ENCODE results near the gene SCN1B.

Gene SCN1B

GRCh38 chr19:35029737-35030256 lies 473 bp upstream of the SCN1B start:
- no peaks in the 10 kb centered on the region for H3K79me1 ChIP-seq (replicated peaks; ENCODE audit: low read length, poor library complexity, severe bottlenecking)
- WGBS, result 31% methylated on average over 11 of the region's 11 CpGs
- H3K4me3 ChIP-seq (ENCODE audit: insufficient read depth in 1 of 2, low read depth in 1 of 2, low read length in 2 of 2), result peak overlapping the region; percentile 60 to 62
- no peak overlapping the region for H4K91ac ChIP-seq (ENCODE audit: low read length)
- H2AK5ac ChIP-seq (ENCODE audit: low read length, severe bottlenecking), result no peak overlapping the region
- DNase-seq, result peak; percentile 7
- peaks cover 23% of the 10 kb centered on the region for H3K4me1 ChIP-seq (ENCODE audit: control insufficient read depth, insufficient read depth, low read depth, low read length)
- H3K14ac ChIP-seq (ENCODE audit: low read length in 2 of 2), result no peak overlapping the region
- H3K9ac ChIP-seq (ENCODE audit: low read length), result peak overlapping the region; percentile 58
- H3K4me2 ChIP-seq (ENCODE audit: low read length, poor library complexity, severe bottlenecking), result peak overlapping the region; percentile 86
- no peaks in the 10 kb centered on the region for H3K9me3 ChIP-seq (ENCODE audit: control insufficient read depth, low read length)
- H2BK5ac ChIP-seq (ENCODE audit: low read depth, low read length, poor library complexity, severe bottlenecking), result no peak overlapping the region
- H3K18ac ChIP-seq (ENCODE audit: low read depth in 1 of 2, low read length in 2 of 2), result no peak overlapping the region
- H2BK12ac ChIP-seq (ENCODE audit: low read length in 2 of 2), result no peak overlapping the region
- no peak overlapping the region for H2AFZ ChIP-seq (ENCODE audit: low read depth, low read length)
- H3K23ac ChIP-seq (ENCODE audit: low read length in 2 of 2), result no peak overlapping the region
- peaks cover 41 to 45% of the 10 kb centered on the region in 2 experiments for H3K36me3 ChIP-seq (ENCODE audit: control insufficient read depth in 1 of 2, insufficient read depth in 2 of 2, low read depth in 1 of 2, low read length in 2 of 2)
- no peak overlapping the region for H3K27ac ChIP-seq (ENCODE audit: low read length, poor library complexity, severe bottlenecking)
- no peak overlapping the region for H3K4ac ChIP-seq (ENCODE audit: low read depth in 1 of 2, low read length in 2 of 2)
- no peak overlapping the region for H2BK120ac ChIP-seq (ENCODE audit: low read depth, low read length)
- H2BK15ac ChIP-seq (ENCODE audit: low read depth, poor library complexity, severe bottlenecking), result no peak overlapping the region
- H4K8ac ChIP-seq (ENCODE audit: low read length), result no peak overlapping the region
- peaks cover 16 to 18% of the 10 kb centered on the region in 2 experiments for H3K27me3 ChIP-seq (ENCODE audit: control insufficient read depth in 1 of 2, insufficient read depth in 1 of 2, low read length in 2 of 2)

GRCh38 chr19:35031072-35031881 lies 1.0 kb downstream of the SCN1B start:
- Histone ChIP-seq H3K14ac (ENCODE audit: low read length in 2 of 2) (no peak overlapping the region), H3K27ac (ENCODE audit: low read length, poor library complexity, severe bottlenecking) (no peak overlapping the region), H4K8ac (ENCODE audit: low read length) (no peak overlapping the region), H2AFZ (ENCODE audit: low read depth, low read length) (no peak overlapping the region), H3K4me1 (ENCODE audit: control insufficient read depth, insufficient read depth, low read depth, low read length) (peaks cover 23% of the 10 kb centered on the region), H3K79me1 (replicated peaks; ENCODE audit: low read length, poor library complexity, severe bottlenecking) (no peaks in the 10 kb centered on the region), H2BK5ac (ENCODE audit: low read depth, low read length, poor library complexity, severe bottlenecking) (no peak overlapping the region), H3K9ac (ENCODE audit: low read length) (peak overlapping the region; percentile 65), H3K23ac (ENCODE audit: low read length in 2 of 2) (peak overlapping the region in 1 of 2 experiments; percentile 95), H3K27me3 (ENCODE audit: control insufficient read depth in 1 of 2, insufficient read depth in 1 of 2, low read length in 2 of 2) (peaks cover 16 to 18% of the 10 kb centered on the region in 2 experiments), H3K4me2 (ENCODE audit: low read length, poor library complexity, severe bottlenecking) (peak overlapping the region; percentile 98), H2BK12ac (ENCODE audit: low read length in 2 of 2) (peak overlapping the region in 1 of 2 experiments; percentile 11), H3K4me3 (ENCODE audit: insufficient read depth in 1 of 2, low read depth in 1 of 2, low read length in 2 of 2) (peak overlapping the region; percentile 60 to 83), H3K18ac (ENCODE audit: low read depth in 1 of 2, low read length in 2 of 2) (no peak overlapping the region), H2BK120ac (ENCODE audit: low read depth, low read length) (no peak overlapping the region), H3K36me3 (ENCODE audit: control insufficient read depth in 1 of 2, insufficient read depth in 2 of 2, low read depth in 1 of 2, low read length in 2 of 2) (peaks cover 31 to 32% of the 10 kb centered on the region in 2 experiments), H2AK5ac (ENCODE audit: low read length, severe bottlenecking) (no peak overlapping the region), H3K9me3 (ENCODE audit: control insufficient read depth, low read length) (no peaks in the 10 kb centered on the region), H3K4ac (ENCODE audit: low read depth in 1 of 2, low read length in 2 of 2) (no peak overlapping the region), H4K91ac (ENCODE audit: low read length) (no peak overlapping the region), H2BK15ac (ENCODE audit: low read depth, poor library complexity, severe bottlenecking) (no peak overlapping the region)
- peak; percentile 48 for DNase-seq
- WGBS, result 5% methylated on average over 31 of the region's 31 CpGs

GRCh38 chr19:35032356-35032865 lies 2.1 kb downstream of the SCN1B start:
- H3K27me3 ChIP-seq (ENCODE audit: control insufficient read depth in 1 of 2, insufficient read depth in 1 of 2, low read length in 2 of 2), result peaks cover 16 to 18% of the 10 kb centered on the region in 2 experiments
- H3K23ac ChIP-seq (ENCODE audit: low read length in 2 of 2), result no peak overlapping the region

More at GRCh38 chr19:35032356-35032865, 2.1 kb downstream of the SCN1B start:
- Histone ChIP-seq H3K9ac (ENCODE audit: low read length) (no peak overlapping the region), H3K4me3 (ENCODE audit: insufficient read depth in 1 of 2, low read depth in 1 of 2, low read length in 2 of 2) (no peak overlapping the region), H2AFZ (ENCODE audit: low read depth, low read length) (no peak overlapping the region), H4K91ac (ENCODE audit: low read length) (peak overlapping the region; percentile 20), H2BK12ac (ENCODE audit: low read length in 2 of 2) (no peak overlapping the region), H3K79me1 (replicated peaks; ENCODE audit: low read length, poor library complexity, severe bottlenecking) (no peaks in the 10 kb centered on the region), H2AK5ac (ENCODE audit: low read length, severe bottlenecking) (no peak overlapping the region), H3K4ac (ENCODE audit: low read depth in 1 of 2, low read length in 2 of 2) (no peak overlapping the region), H3K18ac (ENCODE audit: low read depth in 1 of 2, low read length in 2 of 2) (no peak overlapping the region), H2BK5ac (ENCODE audit: low read depth, low read length, poor library complexity, severe bottlenecking) (no peak overlapping the region), H2BK15ac (ENCODE audit: low read depth, poor library complexity, severe bottlenecking) (no peak overlapping the region), H3K14ac (ENCODE audit: low read length in 2 of 2) (no peak overlapping the region), H2BK120ac (ENCODE audit: low read depth, low read length) (no peak overlapping the region), H3K36me3 (ENCODE audit: control insufficient read depth in 1 of 2, insufficient read depth in 2 of 2, low read depth in 1 of 2, low read length in 2 of 2) (peaks cover 20% of the 10 kb centered on the region in 2 experiments), H3K4me1 (ENCODE audit: control insufficient read depth, insufficient read depth, low read depth, low read length) (peaks cover 27% of the 10 kb centered on the region), H4K8ac (ENCODE audit: low read length) (no peak overlapping the region), H3K9me3 (ENCODE audit: control insufficient read depth, low read length) (no peaks in the 10 kb centered on the region), H3K4me2 (ENCODE audit: low read length, poor library complexity, severe bottlenecking) (no peak overlapping the region), H3K27ac (ENCODE audit: low read length, poor library complexity, severe bottlenecking) (no peak overlapping the region)
- no peak for DNase-seq
- WGBS, result 98% methylated on average over 17 of the region's 17 CpGs

Data from mesenchymal stem cell (in vitro differentiated cells and primary cell).